Stomach (tissue), 4 donors: Measurements from ENCODE around the gene FGD3.

ENCODE experiments used
- EP300 ChIP-seq: sonication (generic); formaldehyde crosslinking; IDR thresholded peaks from one replicate; pipeline ENCODE4 v1.6.1; 2017; ENCODE audit warnings: antibody characterized with exemption
- POLR2A ChIP-seq, 4 donors: fragments of 450-650 bp; IDR thresholded peaks; one replicate each; pipeline ENCODE4 v1.6.1; 2016; ENCODE audit warnings: antibody characterized with exemption in 4 of 4, control low read depth in 2 of 4, mild to moderate bottlenecking in 1 of 4, moderate library complexity in 1 of 4
- POLR2AphosphoS5 ChIP-seq, 3 donors: sonication (generic); formaldehyde crosslinking; IDR thresholded peaks; one replicate each; pipeline ENCODE4 v1.6.1; 2016; ENCODE audit warnings: antibody characterized with exemption in 3 of 3
- TF ChIP-seq, protein P1 (sequence below), 7 experiments: fragments of 450-650 bp in 4 of 7; fragments of 200-600 bp in 3 of 7; sonication (generic) in 3 of 7; IDR thresholded peaks; one replicate each; pipeline ENCODE4 v1.5.1; 2016 to 2019; ENCODE audit warnings: antibody characterized with exemption in 7 of 7, control low read depth in 2 of 7, mild to moderate bottlenecking in 1 of 7

DNA sequence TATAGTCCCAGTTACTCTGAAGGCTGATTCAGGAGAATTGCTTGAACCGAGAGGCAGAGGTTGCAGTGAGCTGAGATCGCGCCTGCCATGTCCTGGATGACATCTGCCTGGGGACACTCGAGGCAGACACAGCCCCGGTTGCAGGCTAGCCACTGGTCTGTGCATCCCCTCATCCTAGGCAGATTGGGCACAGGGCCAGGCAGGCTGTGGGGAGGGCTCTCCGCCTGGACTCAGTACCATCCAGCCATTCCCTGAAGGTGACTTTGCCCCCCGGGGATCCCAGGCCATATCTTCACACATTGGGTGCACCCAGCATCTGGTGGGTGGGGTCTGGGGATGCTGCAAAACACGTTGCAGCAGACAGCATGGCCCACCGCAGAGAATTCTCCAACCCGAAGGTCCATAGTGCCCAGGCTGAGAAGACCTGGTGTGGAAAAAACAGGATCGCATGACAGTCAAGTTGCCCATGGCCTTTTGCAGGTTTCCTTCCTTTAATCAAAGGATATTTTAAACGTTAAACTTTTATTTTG lies 60.3 kb downstream of the FGD3 start:
- TF ChIP-seq, protein P1, sequence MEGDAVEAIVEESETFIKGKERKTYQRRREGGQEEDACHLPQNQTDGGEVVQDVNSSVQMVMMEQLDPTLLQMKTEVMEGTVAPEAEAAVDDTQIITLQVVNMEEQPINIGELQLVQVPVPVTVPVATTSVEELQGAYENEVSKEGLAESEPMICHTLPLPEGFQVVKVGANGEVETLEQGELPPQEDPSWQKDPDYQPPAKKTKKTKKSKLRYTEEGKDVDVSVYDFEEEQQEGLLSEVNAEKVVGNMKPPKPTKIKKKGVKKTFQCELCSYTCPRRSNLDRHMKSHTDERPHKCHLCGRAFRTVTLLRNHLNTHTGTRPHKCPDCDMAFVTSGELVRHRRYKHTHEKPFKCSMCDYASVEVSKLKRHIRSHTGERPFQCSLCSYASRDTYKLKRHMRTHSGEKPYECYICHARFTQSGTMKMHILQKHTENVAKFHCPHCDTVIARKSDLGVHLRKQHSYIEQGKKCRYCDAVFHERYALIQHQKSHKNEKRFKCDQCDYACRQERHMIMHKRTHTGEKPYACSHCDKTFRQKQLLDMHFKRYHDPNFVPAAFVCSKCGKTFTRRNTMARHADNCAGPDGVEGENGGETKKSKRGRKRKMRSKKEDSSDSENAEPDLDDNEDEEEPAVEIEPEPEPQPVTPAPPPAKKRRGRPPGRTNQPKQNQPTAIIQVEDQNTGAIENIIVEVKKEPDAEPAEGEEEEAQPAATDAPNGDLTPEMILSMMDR (IDR thresholded peaks at IDR 0.05), result no peak
- TF ChIP-seq POLR2A (IDR thresholded peaks at IDR 0.05) (no peak), POLR2AphosphoS5 (IDR thresholded peaks at IDR 0.05) (no peak), EP300 (no peak)
